GM12878 (cell line): Measurements from ENCODE around the gene SLC2A9. TPM values are rescaled to one million over a fixed set of nuclear protein-coding genes. Genes with fewer than 3 reads are reported as not detected.

Experiments
- ATAC-seq: fragments of 200-7000 bp; cut with Tn5 transposase; 3 replicates; pipeline ENCODE4 v1.9.1; 2020; ENCODE audit warnings: mild to moderate bottlenecking, moderate library complexity
- BruUV-seq: library from RNA; stranded (reverse); fragments of 400-500 nt; replicated peaks from 2 replicates; lab custom pipeline; 2021; lab: Mats Ljungman, UMichigan
- CTCF ChIA-PET: fragments of 300-600 bp; sonication (Branson Sonifier 250); formaldehyde crosslinking; extraction: SDS; loops from one replicate; lab custom pipeline; 2021; ENCODE audit warnings: inconsistent platforms; lab: Yijun Ruan, JAX
- POLR2A ChIA-PET: fragments of 350-600 bp; formaldehyde crosslinking; extraction: SDS; loops from one replicate; lab custom pipeline; 2021; ENCODE audit warnings: inconsistent platforms; lab: Charles Lee
- RAD21 ChIA-PET: fragments of 300-600 bp; sonication (Branson Sonifier 250); formaldehyde crosslinking; loops from one replicate; lab custom pipeline; 2023; ENCODE audit warnings: antibody characterized with exemption; ENCODE audit not compliant: unreplicated experiment; lab: Charles Lee
- SMC1A ChIA-PET: fragments of 300-600 bp; sonication (Branson Sonifier 250); formaldehyde crosslinking; loops from one replicate; lab custom pipeline; 2023; ENCODE audit not compliant: unreplicated experiment, uncharacterized antibody; lab: Charles Lee
- DNase-seq: peaks from one replicate; pipeline ENCODE4 v3.0.0-alpha.2; 2011; ENCODE audit warnings: low read depth, low spot score
- FAIRE-seq: peaks from 3 replicates; lab custom pipeline; 2011; peaks lifted over from hg19 to GRCh38; lab: Jason Lieb, UNC
- H2AFZ ChIP-seq: 2 replicates; pipeline ENCODE4 v1.6.0; 2011; ENCODE audit warnings: low read depth, low read length, control low read depth; ENCODE audit not compliant: control insufficient read depth
- H3K27ac ChIP-seq: 2 replicates; pipeline ENCODE4 v1.5.1; 2011; ENCODE audit warnings: control low read depth; ENCODE audit not compliant: control insufficient read depth, insufficient read depth
- H3K27me3 ChIP-seq, 2 experiments: replicated peaks in 1 of 2; 2 replicates each; pipeline versions ENCODE4 v1.6.0 to v1.6.1; 2011; ENCODE audit warnings: low read length in 1 of 2; ENCODE audit not compliant: control insufficient read depth in 2 of 2, insufficient read depth in 2 of 2
- H3K36me3 ChIP-seq, 2 experiments: 2 replicates each; pipeline ENCODE4 v1.5.1; 2011; ENCODE audit warnings: low read length in 1 of 2; ENCODE audit not compliant: control insufficient read depth in 2 of 2, insufficient read depth in 2 of 2
- H3K4me1 ChIP-seq: 2 replicates; pipeline ENCODE4 v1.6.1; 2011; ENCODE audit warnings: mild to moderate bottlenecking, low read length, moderate library complexity, mixed read lengths; ENCODE audit not compliant: control insufficient read depth, insufficient read depth
- H3K4me2 ChIP-seq: 2 replicates; pipeline ENCODE4 v1.6.0; 2011; ENCODE audit warnings: control low read depth; ENCODE audit not compliant: control insufficient read depth, insufficient read depth
- H3K4me3 ChIP-seq: fragments of 200-600 bp; sonication (generic); 2 replicates; pipeline ENCODE4 v1.5.1; 2016
- H3K79me2 ChIP-seq: 2 replicates; pipeline ENCODE4 v1.6.0; 2011; ENCODE audit warnings: low read length; ENCODE audit not compliant: control insufficient read depth, insufficient read depth
- H3K9ac ChIP-seq: 2 replicates; pipeline ENCODE4 v1.8.0; 2011; ENCODE audit warnings: low read length, control low read depth, mixed read lengths; ENCODE audit not compliant: control insufficient read depth, insufficient read depth
- H3K9me3 ChIP-seq: replicated peaks from 3 replicates; pipeline ENCODE4 v1.5.1; 2011; ENCODE audit warnings: mild to moderate bottlenecking, low read length; ENCODE audit not compliant: control insufficient read depth, insufficient read depth
- H4K20me1 ChIP-seq: 2 replicates; pipeline ENCODE4 v1.6.0; 2011; ENCODE audit not compliant: control insufficient read depth, insufficient read depth
- BRCA1 ChIP-seq: IDR thresholded peaks from 2 replicates; pipeline ENCODE4 v1.6.1; 2011; ENCODE audit warnings: low read depth, low read length, improper control_type of control experiment
- CEBPB ChIP-seq, 2 experiments: fragments of 150-350 bp in 1 of 2; IDR thresholded peaks; 2 replicates each; pipeline ENCODE4 v1.6.1; 2012 to 2014; ENCODE audit warnings: low read depth in 2 of 2, low read length in 2 of 2, borderline replicate concordance in 1 of 2, inconsistent platforms in 1 of 2
- DPF2 ChIP-seq: fragments of 450-650 bp; IDR thresholded peaks from 2 replicates; pipeline ENCODE4 v1.6.1; 2017; ENCODE audit warnings: mild to moderate bottlenecking
- FOS ChIP-seq: IDR thresholded peaks from 3 replicates; pipeline ENCODE4 v1.6.1; 2011; ENCODE audit warnings: borderline replicate concordance; ENCODE audit not compliant: insufficient read length; ENCODE audit errors: extremely low read depth
- HDAC2 ChIP-seq: fragments of 200-600 bp; sonication (generic); IDR thresholded peaks from 2 replicates; pipeline ENCODE4 v1.6.1; 2017
- HDAC6 ChIP-seq: fragments of 200-600 bp; sonication (generic); IDR thresholded peaks from one replicate; pipeline ENCODE4 v1.8.0; 2017; ENCODE audit warnings: antibody characterized with exemption; ENCODE audit not compliant: unreplicated experiment
- IKZF2 ChIP-seq, 2 experiments: fragments of 450-650 bp; IDR thresholded peaks; 2 replicates each; pipeline ENCODE4 v1.6.1; 2017; ENCODE audit warnings: mild to moderate bottlenecking in 2 of 2, moderate library complexity in 2 of 2
- KAT2A ChIP-seq: conservative IDR thresholded peaks from 2 replicates; pipeline ENCODE4 v1.6.1; 2011; ENCODE audit warnings: low read depth, low read length; ENCODE audit not compliant: control insufficient read depth
- KDM1A ChIP-seq: fragments of 200-600 bp; sonication (generic); IDR thresholded peaks from 2 replicates; pipeline ENCODE4 v1.6.1; 2016; ENCODE audit warnings: borderline replicate concordance
- KLF5 ChIP-seq: fragments of 450-650 bp; IDR thresholded peaks from 2 replicates; pipeline ENCODE4 v1.6.1; 2014; ENCODE audit warnings: mild to moderate bottlenecking; ENCODE audit not compliant: partially characterized antibody
- MEF2A ChIP-seq: IDR thresholded peaks from 2 replicates; pipeline ENCODE4 v1.6.1; 2011; ENCODE audit warnings: low read depth, mild to moderate bottlenecking, low read length, moderate library complexity; ENCODE audit not compliant: insufficient read depth
- MYC ChIP-seq: IDR thresholded peaks from 2 replicates; pipeline ENCODE4 v1.6.1; 2011; ENCODE audit warnings: mild to moderate bottlenecking, low read length, moderate library complexity, inconsistent platforms; ENCODE audit not compliant: insufficient read depth, insufficient replicate concordance, insufficient read length, severe bottlenecking
- NFIC ChIP-seq: IDR thresholded peaks from 2 replicates; pipeline ENCODE4 v1.6.1; 2012; ENCODE audit warnings: low read depth, mild to moderate bottlenecking, inconsistent platforms, low read length, moderate library complexity
- NFXL1 ChIP-seq: fragments of 450-650 bp; IDR thresholded peaks from 2 replicates; pipeline ENCODE4 v1.6.1; 2017; ENCODE audit warnings: antibody characterized with exemption, mild to moderate bottlenecking, borderline replicate concordance
- PAX5 ChIP-seq: IDR thresholded peaks from 2 replicates; pipeline ENCODE4 v1.6.1; 2011; ENCODE audit warnings: low read depth, low read length, borderline replicate concordance
- POLR2A ChIP-seq: IDR thresholded peaks from 2 replicates; pipeline ENCODE4 v1.6.1; 2011; ENCODE audit warnings: low read depth, mild to moderate bottlenecking, low read length
- POU2F2 ChIP-seq: IDR thresholded peaks from 3 replicates; pipeline ENCODE4 v1.6.1; 2011; ENCODE audit warnings: low read depth, mild to moderate bottlenecking, low read length, borderline replicate concordance
- RFX5 ChIP-seq: IDR thresholded peaks from 2 replicates; pipeline ENCODE4 v1.6.1; 2011; ENCODE audit warnings: low read depth, low read length, improper control_type of control experiment
- STAT1 ChIP-seq: fragments of 450-650 bp; conservative IDR thresholded peaks from 2 replicates; pipeline ENCODE4 v1.6.1; 2014; ENCODE audit warnings: antibody characterized with exemption, mild to moderate bottlenecking
- SUPT20H ChIP-seq: IDR thresholded peaks from 2 replicates; pipeline ENCODE4 v1.6.1; 2011; ENCODE audit warnings: low read depth, mild to moderate bottlenecking, low read length, moderate library complexity, borderline replicate concordance; ENCODE audit not compliant: control insufficient read depth
- TCF3 ChIP-seq: IDR thresholded peaks from 2 replicates; pipeline ENCODE4 v1.6.1; 2012; ENCODE audit warnings: low read depth, mild to moderate bottlenecking, low read length, borderline replicate concordance; ENCODE audit not compliant: insufficient read depth
- WRNIP1 ChIP-seq: IDR thresholded peaks from 2 replicates; pipeline ENCODE4 v1.6.1; 2011; ENCODE audit warnings: low read depth, low read length, improper control_type of control experiment, borderline replicate concordance
- YBX1 ChIP-seq: fragments of 450-650 bp; IDR thresholded peaks from 2 replicates; pipeline ENCODE4 v1.6.1; 2016; ENCODE audit warnings: antibody characterized with exemption
- ZSCAN29 ChIP-seq: fragments of 450-650 bp; IDR thresholded peaks from 2 replicates; pipeline ENCODE4 v1.6.1; 2017; ENCODE audit warnings: mild to moderate bottlenecking, moderate library complexity
- WGBS: methylation state at CpG from one replicate; pipeline ENCODE4 v1.1.6; 2016; ENCODE audit warnings: low lambda C conversion rate; ENCODE audit not compliant: insufficient replicate concordance, insufficient coverage; ENCODE audit errors: missing lambda C conversion rate; 5-methylcytosine and 5-hydroxymethylcytosine counted together
- in situ Hi-C: fragments of 300-500 bp; cut with MboI; formaldehyde crosslinking; loops from 9 replicates; pipeline ENCODE4 v1.14.3; 2018; ENCODE audit warnings: mixed read lengths
- intact Hi-C: fragments of 100-400 bp; cut with micrococcal nuclease; formaldehyde crosslinking; loops from one replicate; pipeline ENCODE4 v1.14.2; 2022; ENCODE audit not compliant: unreplicated experiment
- polyA plus RNA-seq, 11 experiments: library from polyadenylated mRNA; depleted of rRNA in 4 of 11; unstranded in 6 of 11; stranded (reverse) in 5 of 11; fragments of >200 nt; fragmentation: Nextera tagmentation in 4 of 11; fragmentation: Illumina TruSeq in 1 of 11; extraction: Ambion mirVana in 4 of 11; extraction: Trizol in 1 of 11; gene quantifications; 1 replicate in 1 of 11; 2 replicates in 10 of 11; pipeline versions ENCODE4 v1.2.1 to v1.2.3, GENCODE V29; 2011 to 2016; ENCODE audit warnings: inconsistent platforms in 2 of 11, missing spikeins in 2 of 11, low read depth in 1 of 11
- total RNA-seq, 4 experiments: library from RNA; depleted of rRNA in 3 of 4; stranded (reverse); fragments of >200 nt in 3 of 4; fragmentation: Illumina TruSeq in 1 of 4; extraction: Trizol in 1 of 4; gene quantifications; 2 replicates each; pipeline versions ENCODE4 v1.2.1 to v1.2.3, GENCODE V29; 2013 to 2021
- TF ChIP-seq, protein P1 (sequence below): fragments of 450-650 bp; IDR thresholded peaks from 2 replicates; pipeline ENCODE4 v1.6.1; 2017; ENCODE audit warnings: borderline replicate concordance

SLC2A9 gene
- total and polyA plus RNA-seq, 10 of the 15 experiments (the other 5 are each of a cell fraction or from before 2014, with no cell fraction given) = 0.28 to 2.8 (median 1.2) TPM

DNA sequence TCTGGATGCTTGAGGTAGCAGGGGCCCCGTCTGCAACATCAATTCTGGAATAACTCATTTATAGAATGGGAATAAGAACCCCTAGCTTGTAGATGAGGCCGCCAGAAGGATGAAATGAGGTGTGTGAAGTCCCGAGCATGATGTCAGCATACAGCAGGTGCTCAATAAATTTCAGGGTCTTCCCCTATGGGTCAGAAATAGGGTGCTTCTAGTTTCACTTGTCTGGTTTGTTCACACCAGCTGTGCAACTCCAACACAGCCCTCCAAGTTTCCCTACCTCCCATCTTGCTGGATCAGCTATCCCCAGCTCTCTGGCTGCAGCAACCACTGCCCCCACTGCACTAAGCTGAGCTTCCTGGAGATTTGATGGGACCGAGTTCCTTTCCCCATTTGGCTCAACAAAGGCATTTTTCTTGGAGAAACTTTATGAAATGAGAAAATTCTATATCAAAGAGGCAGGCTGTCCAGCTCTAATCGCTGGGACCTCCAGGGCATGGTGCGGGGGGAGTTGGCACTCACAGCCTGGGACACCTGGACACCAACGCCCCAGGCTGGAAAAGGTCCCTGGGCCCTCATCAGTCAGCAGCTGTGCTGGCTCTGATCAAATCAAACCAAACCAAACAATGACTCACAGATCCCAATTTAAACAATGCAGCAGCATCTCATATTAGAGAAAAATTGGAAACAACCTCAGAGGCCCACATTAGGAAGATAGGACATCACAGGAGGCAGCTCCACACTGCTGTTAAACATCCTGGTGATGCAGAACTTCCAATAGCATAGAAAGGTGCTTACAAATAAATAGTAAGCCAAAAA lies 13.3 kb downstream of the SLC2A9 start:
- peak; percentile 53 for DNase-seq
- ChIA-PET POLR2A (interaction anchor here (0.6 to 4.7 kb wide), 15 partner anchors 8 to 725 kb away, joined by 3 to 39 read pairs (median 4); no protein-coding TSS in a partner anchor), SMC1A (interaction anchor here (0.7 to 8.1 kb wide), 26 partner anchors 7 to 243 kb away, joined by 3 to 77 read pairs (median 8); no protein-coding TSS in a partner anchor), CTCF (interaction anchor here (0.6 to 11.6 kb wide), 18 partner anchors 7 to 396 kb away, joined by 3 to 325 read pairs (median 4); no protein-coding TSS in a partner anchor), RAD21 (interaction anchor here (0.9 to 7.9 kb wide), 21 partner anchors 7 to 541 kb away, joined by 3 to 69 read pairs (median 6); partner anchors contain the start of gene WDR1)
- H3K4me2 ChIP-seq = peak overlapping the region; percentile 23
- FAIRE-seq = no peak
- no peaks in the 10 kb centered on the region for H4K20me1 ChIP-seq
- no peaks in the 10 kb centered on the region for H3K36me3 ChIP-seq
- no peaks in the 10 kb centered on the region for H3K79me2 ChIP-seq
- H3K27me3 ChIP-seq = no peaks in the 10 kb centered on the region
- peak overlapping the region; percentile 23; the same call in 1 of the 2 replicates for H3K4me3 ChIP-seq
- H3K27ac ChIP-seq = peak overlapping the region; percentile 71
- BruUV-seq = no TSS peak
- peaks cover 54% of the 10 kb centered on the region for H3K4me1 ChIP-seq
- intact Hi-C loops = loop anchor here (2.0 to 10.0 kb wide), 3 partner anchors 37 to 727 kb away; no protein-coding TSS in a partner anchor
- peak overlapping the region; percentile 60 for H3K9ac ChIP-seq
- H3K9me3 ChIP-seq = no peaks in the 10 kb centered on the region
- 7% methylated on average over 7 of the region's 7 CpGs for WGBS
- peak; percentile 57 for ATAC-seq
- 0 out of 2 replicates have a peak overlapping the region, but pooled peaks have one; percentile 24 for H2AFZ ChIP-seq
- in situ Hi-C loops = no loop called here
- peak; percentile 82 for TF ChIP-seq TCF3
- no peak for TF ChIP-seq KDM1A
- no peak for TF ChIP-seq POU2F2
- TF ChIP-seq, protein P1, sequence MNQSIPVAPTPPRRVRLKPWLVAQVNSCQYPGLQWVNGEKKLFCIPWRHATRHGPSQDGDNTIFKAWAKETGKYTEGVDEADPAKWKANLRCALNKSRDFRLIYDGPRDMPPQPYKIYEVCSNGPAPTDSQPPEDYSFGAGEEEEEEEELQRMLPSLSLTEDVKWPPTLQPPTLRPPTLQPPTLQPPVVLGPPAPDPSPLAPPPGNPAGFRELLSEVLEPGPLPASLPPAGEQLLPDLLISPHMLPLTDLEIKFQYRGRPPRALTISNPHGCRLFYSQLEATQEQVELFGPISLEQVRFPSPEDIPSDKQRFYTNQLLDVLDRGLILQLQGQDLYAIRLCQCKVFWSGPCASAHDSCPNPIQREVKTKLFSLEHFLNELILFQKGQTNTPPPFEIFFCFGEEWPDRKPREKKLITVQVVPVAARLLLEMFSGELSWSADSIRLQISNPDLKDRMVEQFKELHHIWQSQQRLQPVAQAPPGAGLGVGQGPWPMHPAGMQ = no peak
- TF ChIP-seq BRCA1 = no peak
- no peak for TF ChIP-seq POLR2A
- TF ChIP-seq CEBPB (IDR thresholded peaks at IDR 0.05; ENCODE audit: borderline replicate concordance in 1 of 2, low read depth in 2 of 2, low read length in 2 of 2) = peak in 1 of 2 experiments; percentile 86; a peak in 1 of 4 replicates
- TF ChIP-seq NFIC = peak; percentile 83
- TF ChIP-seq SUPT20H = no peak
- no peak for TF ChIP-seq STAT1
- TF ChIP-seq IKZF2 (IDR thresholded peaks at IDR 0.05) = peak; percentile 21 to 73
- no peak for TF ChIP-seq WRNIP1
- TF ChIP-seq PAX5 = peak; percentile 66; the same call in 1 of the 2 replicates
- TF ChIP-seq FOS = no peak
- TF ChIP-seq KLF5 = no peak
- TF ChIP-seq KAT2A = no peak
- TF ChIP-seq MYC = no peak
- no peak for TF ChIP-seq RFX5
- no peak for TF ChIP-seq HDAC2
- peak; percentile 28; the same call in 1 of the 2 replicates for TF ChIP-seq DPF2
- no peak for TF ChIP-seq NFXL1
- TF ChIP-seq MEF2A = peak; percentile 81
- TF ChIP-seq ZSCAN29 = no peak
- no peak for TF ChIP-seq HDAC6
- TF ChIP-seq YBX1 = no peak
